RKO (cell line): ENCODE data around the gene MARCHF5.
"Not testable (repeated sequence)": the region's sequence is repeated elsewhere in the genome, so short reads cannot be mapped to it uniquely, and the experiment has no call there.

Experiments used
- DNase-seq: peaks from one replicate; pipeline ENCODE4 v3.0.0-alpha.2; 2016; ENCODE audit warnings: low spot score

Gene MARCHF5

DNA sequence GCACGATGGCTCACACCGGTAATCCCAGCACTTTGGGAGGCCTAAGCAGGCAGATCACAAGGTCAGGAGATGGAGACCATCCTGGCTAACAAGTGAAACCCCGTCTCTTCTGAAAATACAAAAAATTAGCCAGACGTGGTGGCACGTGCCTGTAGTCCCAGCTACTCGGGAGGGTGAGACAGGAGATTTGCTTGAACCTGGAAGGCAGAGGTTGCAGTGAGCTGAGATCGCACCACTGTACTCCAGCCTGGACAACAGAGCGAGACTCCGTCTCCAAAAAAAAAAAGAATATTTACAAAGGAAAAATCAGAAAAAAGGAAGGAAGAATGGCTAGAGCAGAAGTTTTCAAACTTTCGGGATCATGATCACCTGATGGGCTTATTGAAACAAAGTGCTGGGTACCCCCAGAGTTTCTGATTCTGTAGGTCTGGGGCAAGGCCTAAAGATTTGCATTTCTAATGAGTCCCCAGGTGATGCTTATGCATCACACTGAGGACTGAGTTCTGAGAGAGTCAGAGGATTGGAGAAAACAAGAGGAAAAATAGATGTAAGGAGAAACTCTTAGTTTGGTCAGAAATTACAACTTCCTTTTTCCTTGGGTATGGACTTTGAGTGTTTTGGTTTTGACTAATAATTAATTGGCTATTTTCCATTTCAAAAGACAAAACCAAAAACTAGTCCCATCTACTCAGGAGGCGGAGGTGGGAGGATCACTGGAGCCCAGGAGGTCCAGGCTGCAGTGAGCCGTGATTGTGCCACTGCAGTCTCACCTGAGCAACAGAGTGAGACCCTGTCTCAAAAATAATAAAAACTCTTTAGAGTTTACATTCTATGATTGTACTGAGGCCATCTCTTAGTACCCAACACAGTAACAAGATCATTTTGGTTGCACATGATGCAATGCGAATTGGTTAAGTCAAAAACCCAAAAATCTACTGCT, 14.4 kb downstream of the MARCHF5 start:
- no peak for DNase-seq

DNA sequence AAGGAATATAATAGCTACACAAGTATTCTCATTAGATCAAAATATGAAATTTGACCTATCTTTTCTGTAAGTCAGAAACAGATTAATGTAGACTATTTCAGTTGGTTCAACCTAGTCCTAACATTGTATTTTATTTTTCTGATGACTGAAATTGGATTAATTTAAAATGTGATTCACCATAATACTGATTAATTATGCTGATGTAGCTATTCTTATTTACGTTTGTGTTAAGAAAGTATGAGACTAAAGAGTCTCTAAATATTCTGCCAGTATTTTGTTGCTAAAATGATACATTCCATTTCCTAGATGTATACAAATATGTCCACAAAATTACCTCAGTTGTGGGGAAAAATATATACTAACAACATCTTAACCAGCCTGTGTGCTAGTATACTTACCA, 18.3 kb downstream of the MARCHF5 start:
- DNase-seq: no peak

DNA sequence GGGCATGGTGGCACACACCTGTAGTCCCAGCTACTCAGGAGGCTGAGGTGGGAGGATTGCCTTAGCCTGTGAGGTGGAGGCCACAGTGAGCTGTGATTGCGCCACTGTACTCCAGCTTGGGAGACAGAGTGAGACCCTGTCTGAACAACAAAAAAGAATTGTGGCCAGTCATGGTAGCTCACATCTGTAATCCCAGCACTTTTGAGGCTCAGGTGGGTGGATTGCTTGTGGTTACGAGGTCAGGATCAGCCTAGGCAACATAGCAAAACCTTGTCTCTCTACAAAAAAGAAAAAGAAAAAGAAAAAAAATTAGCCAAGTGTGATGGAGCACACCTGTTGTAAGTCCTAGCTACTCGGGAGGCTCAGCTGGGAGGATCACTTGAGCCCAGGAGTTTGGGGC, 22.8 kb downstream of the MARCHF5 start:
- DNase-seq: no peak

DNA sequence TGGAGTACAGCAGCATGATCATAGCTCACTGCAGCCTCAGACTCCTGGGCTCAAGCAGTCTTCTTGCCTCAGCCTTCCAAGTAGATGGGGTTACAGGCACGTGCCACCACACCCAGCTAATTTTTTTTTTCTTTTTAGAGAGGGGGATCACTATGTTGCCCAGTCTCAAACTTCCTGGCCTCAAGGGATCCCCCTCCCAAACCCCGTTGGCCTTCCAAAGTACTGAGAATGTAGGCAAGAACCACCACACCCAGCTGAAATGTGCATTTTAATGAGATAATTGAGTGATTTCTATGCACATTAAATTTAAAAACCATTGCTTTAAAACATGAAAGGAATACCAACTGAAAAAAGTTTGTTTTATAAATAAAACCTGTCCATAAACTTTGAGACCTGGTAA, 25.6 kb downstream of the MARCHF5 start:
- DNase-seq: no peak

DNA sequence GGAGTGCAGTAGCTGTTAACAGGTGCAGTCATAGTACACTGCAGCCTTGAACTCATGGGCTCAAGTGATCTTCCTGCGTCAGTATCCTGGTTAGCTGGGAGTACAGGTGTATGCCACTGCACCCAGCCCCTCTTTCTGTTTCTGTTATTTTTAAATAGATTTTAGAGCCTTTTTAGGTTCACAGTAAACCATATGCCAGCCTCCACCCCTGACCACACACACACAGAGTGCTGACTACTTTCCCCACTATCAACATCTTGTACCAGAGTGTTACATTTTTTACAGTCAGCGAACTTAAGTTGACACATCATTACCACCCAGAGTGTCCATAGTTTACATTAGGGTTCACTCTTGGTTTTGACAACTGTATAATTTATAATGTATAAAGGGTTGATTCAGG, 32.1 kb downstream of the MARCHF5 start:
- DNase-seq: no peak

DNA sequence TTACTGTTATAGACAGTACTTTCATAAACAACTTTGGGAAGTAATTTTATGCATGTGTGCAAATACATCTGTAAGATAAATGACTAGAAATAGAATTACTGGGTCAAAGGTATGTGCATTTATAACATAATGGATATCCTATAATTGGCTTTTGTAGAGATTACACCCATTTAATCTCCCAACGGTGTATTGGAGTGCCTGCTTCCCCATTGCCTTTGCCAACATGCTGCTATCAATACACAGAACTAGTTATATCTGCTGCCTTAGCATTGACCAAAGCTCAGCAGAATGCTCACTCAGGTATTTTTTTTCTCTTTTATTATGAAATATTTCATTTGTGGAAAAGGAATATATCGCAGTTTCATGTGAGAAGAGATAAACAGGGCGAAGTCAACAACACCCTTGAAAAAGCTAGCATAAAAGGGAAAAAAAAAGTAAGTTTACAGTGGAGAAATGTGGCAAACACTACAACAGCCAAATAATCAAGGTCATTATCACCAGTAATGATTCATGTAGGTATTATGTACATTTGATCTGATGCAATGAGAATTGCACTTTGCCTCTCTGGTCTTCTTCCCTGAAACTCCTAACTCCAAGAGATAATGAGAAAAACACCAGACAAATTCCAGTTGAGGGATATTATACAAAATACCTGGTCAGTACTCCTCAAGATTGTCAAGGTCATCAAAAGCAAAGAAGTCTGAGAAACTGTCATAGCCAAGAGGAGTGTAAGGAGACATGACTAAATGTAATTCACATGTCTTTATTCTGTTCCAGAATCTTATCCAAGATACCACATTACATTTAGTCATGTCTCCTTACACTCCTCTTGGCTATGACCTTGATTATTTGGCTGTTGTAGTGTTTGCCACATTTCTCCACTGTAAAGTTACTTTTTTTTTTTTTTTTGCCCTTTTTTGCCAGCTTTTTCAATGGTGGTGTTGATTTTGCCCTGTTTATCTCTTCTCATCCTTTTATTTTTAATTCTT, 36.8 kb downstream of the MARCHF5 start:
- no peak for DNase-seq

DNA sequence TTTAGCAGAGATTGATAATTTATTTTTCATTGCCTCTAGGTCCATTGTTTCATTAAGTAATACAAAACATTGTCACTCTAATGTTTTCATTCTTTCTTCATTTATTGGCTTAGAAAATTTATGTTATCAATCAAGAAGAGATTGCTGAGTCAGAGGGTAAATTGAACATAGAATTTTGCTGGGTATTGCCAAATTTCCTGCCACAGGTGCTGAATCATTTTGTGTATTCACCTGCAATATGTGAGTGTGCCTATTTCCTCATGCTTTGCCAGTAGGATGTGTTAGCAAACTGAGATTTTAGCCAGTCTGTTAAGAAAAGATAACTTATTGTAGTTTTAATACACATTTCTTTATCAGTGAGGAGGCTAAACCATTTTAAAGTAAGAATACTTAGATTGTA, 38.0 kb downstream of the MARCHF5 start:
- no peak for DNase-seq

DNA sequence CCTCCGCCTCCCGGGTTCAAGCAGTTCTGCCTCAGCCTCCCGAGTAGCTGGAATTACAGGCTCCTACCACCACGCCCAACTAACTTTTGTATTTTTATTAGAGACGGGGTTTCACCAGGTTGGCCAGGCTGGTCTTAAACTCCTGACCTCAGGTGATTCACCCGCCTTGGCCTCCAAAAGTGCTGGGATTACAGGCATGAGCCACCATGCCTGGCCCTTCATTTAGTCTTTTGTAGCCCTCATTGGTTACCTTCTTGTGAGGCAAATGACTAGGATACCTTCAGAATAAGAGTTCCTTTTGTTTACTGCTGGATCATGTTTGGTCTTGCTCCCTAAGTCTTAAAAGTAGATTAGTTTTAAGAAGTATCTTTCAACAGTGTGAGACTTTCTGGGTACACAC, 39.0 kb downstream of the MARCHF5 start:
- DNase-seq: not testable (repeated sequence)

DNA sequence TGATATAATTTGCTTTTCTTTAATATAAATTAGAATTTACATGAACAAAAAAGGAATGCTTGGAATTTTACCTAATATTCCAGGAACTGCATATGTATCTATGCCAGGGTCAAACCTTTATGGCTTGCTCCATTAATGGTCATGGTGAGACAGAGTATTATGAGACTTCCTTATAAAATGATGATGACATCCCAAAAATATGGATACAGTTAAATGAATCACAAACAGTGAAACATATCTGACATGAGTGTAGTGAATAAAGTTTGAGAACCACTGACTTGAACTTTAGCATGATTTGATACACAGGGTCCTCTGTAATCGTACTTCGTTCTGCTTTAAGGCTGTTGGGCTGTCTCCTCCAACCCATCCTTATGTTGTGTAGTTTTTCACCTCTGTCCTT, 51.8 kb downstream of the MARCHF5 start:
- peak; percentile 44 for DNase-seq

DNA sequence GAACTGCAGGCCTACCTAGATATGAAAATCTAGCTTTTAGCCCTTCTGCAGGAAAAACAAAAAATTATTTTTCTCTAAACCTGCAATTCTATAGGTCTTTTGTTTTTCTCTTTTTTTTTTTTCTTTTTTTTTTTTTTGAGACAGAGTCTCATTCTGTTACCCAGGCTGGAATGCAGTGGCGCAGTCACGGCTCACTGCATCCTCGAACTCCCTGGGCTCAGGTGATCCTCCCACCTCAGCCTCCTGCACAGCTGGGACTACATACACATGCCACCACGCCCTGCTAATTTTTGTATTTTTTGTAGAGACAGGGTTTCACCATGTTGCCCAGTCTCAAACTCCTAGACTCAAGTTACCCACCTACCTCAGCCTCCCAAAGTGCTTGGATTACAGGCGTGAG, 54.6 kb downstream of the MARCHF5 start:
- DNase-seq: not testable (repeated sequence)

DNA sequence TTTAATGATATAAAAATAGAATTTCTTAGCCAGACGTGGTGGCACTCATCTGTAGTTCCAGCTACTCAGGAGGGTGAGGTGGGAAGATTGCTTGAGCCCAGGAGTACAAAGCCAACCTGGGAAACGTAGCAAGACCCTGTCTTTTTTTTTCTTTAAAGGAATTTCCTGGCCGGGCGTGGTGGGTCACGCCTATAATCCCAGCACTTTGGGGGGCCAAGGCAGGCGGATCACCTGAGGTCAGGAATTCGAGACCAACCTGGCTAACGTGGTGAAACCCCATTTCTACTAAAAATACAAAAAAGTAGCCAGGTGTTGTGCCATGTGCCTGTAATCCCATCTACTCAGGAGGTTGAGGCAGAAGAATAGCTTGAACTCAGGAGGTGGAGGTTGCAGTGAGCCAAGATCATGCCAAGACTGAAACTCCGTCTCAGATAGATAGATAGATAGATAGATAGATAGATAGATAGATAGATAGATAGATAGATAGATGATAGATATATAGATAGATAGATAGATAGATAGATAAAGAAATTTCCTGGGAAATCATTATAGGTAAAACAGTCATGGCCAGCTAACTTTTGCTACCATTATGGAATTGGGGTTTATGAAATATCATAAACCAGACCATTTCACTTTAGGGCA, 56.2 kb downstream of the MARCHF5 start:
- DNase-seq: not testable (repeated sequence)

DNA sequence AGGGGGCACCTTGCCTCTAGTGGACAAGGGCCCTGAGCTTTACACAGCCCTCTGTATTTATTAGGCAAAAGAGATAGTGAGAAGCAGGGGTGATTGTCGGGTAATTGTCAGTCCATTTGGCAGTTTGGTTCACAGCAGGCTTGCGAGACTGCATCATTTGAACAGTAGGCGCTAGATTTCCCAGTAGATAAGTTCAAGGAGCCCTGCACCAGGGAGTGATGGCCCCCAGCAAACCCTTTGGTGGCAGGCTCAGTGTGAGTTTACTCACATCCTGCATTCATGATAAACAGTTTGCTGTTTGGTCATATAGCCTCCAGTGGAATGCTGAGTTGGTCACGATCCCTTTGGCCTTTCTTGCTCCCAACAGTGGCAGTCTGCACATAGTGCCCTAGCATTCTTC, 59.4 kb downstream of the MARCHF5 start:
- no peak for DNase-seq

DNA sequence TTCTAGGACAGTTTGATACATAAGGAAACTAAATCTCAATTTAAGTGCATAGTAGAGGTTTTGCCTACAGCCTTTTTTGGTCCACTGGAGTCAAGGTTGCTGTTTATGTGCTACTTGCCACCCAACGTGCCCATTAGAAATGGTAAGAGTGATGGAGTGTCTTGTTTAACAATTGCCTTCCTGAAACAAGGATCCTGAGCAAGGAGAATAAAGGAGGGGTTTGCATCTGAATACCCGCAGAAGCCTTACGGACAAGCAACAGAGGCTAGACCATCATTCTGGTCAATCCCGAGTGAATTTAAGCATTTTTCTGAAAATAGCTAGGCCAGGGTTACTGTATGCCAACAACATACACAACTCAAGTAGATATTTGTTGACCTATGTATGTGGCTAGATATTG, 63.6 kb downstream of the MARCHF5 start:
- no peak for DNase-seq

DNA sequence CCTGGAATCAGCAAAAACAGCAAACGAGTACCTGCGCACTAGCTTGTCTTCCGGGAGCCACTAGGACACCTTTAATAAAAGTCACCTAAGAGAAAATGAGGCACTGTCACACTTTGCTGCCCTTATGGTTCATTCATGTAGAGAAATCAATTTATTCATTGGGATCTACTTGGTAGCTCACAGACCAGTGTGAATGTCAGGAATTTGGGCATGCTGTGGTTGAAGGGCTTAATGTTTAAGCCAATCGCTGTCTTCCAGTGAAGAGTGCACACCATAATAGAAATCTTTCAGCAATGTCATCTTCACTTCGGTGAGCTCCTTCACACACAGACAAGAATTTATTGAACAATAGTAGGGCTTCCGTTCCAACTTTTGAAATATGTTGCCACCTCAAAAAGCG, 65.1 kb downstream of the MARCHF5 start:
- DNase-seq: no peak

DNA sequence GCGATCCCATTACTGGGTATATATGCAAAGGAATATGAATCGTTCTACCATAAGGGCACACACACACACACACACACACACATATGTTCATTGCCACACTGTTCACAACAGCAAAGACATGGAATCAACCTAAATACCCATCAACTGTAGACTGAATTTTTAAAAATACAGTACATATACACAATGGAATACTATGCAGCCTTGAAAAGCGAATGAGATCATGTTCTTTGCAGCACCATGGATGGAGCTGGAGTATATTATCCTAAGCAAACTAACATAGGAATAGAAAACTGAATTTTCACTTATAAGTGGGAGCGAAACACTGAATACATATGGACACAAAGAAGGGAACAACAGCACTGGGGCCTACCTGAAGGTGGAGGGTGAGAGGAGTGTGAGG, 72.5 kb downstream of the MARCHF5 start:
- no peak for DNase-seq

DNA sequence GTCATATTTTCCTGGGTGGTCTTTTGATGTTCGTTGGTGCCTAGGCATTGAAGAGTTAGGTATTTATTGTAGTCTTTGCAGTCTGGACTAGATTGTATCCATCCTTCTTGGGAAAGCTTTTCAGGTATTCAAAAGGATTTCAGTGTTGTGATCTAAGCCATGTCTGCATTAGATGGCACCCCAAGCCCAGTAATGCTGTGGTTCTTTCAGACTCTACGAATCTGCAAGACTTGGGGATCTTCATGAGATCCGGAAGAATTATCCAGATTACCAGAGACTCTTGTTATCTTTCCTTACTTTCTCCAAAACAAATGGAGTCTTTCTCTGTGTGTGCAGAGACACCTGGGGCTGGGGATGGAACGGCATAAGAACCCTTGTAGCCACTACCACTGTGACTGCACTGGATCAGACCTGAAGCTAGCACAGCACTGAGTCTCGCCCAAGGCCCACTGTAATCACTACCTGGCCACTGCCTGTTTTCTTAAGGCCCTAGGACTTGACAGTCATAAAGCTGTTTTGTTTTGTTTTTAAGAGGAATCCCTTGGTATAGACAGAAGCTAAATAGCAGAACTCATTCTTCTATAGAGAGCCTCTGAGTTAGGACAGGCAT, 75.5 kb downstream of the MARCHF5 start:
- DNase-seq: no peak

DNA sequence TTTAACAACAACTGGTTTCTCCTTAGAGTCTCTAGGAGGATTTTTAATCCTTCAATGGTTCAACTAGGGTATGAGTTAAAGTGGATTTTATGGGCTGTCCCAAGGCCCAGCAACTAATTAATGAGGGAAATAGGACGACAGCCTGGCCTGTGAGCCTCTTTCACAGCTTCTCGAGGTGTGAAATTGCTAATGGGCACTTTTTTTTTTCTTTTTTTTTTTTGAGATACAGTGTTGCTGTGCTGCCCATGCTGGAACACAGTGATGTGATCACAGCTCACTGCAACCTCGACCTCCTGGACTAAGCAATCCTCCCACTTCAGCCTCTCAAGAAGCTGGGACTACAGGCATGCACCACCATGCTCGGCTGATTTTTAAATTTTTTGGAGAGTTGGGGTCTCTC, 87.0 kb downstream of the MARCHF5 start:
- no peak for DNase-seq

DNA sequence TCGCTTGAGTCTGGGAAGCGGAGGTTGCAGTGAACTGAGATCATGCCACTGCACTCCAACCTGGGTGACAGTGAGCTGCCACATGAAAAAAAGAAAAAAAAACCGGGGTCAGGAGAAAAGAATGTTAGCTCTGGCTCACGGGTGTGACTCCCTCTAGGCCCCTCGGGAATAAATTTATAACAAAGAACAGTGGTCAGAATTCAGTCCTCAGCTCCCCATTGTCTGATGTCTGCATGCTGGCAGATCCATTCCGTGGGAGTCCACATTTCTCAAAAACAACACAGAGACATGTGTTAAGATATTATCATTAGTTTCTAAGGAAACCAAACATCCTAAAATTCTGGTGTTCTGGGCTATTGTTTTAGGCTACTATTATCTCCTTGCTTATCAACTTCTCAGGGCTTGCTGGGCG, 90.6 kb downstream of the MARCHF5 start:
- no peak for DNase-seq

DNA sequence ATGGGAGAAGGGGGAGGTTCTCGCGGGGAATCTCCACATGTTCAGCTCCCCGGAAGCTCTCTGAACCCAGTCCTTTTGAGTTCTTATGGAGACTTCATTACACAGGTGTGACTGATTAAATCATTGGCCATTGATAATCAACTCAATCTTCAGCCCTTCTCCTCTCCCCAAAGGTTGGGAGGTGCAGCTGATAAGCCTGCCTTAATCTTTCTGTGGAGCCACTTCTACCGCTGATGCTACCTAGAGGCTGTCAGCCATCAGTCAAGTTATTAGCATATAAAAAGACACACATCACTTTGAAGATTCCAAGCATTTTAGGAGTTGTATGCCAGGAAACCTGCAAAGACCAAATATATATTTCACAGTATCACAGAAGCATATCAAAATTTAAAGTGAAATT, 91.7 kb downstream of the MARCHF5 start:
- no peak for DNase-seq

DNA sequence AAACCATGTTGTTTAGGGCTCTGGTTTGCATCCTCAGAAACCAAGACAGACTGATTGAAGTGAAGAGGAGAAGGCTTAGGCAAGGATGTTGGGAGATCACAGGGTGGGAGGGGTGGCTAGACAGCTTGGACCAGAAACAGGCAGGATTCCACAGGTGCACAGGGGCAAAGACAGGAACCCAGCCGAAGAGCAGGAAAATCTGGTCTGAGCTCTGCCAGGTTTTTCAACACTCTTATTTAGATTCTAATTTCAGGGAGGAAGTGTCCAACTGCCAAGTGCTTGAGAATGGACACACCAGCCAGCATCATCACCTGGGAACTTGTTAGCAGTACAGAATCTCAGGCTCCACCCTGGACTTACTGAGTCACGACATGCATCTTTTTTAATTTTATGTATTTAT, 93.8 kb downstream of the MARCHF5 start:
- DNase-seq: no peak

DNA sequence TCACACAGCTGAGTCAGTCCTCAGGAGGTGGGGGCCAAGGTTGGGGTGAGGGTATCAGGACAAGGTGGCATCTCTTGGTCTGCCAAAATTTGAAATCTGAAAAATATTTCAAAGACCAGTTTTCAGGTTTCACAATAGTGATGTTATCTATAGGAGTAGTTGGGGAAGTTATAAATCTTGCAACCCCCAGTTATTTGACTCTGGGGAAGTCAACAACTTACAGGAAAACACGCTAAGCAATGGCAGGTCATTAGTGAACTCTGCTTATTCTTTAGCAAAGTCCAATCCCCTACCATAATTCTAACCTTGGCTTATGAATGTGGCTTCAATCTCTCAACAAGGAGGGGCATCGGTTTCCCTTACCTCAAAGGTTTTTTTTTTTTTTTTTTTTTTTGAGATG, 94.9 kb downstream of the MARCHF5 start:
- DNase-seq: no peak
